ENCODE results near the gene CEMIP2.

DNA sequence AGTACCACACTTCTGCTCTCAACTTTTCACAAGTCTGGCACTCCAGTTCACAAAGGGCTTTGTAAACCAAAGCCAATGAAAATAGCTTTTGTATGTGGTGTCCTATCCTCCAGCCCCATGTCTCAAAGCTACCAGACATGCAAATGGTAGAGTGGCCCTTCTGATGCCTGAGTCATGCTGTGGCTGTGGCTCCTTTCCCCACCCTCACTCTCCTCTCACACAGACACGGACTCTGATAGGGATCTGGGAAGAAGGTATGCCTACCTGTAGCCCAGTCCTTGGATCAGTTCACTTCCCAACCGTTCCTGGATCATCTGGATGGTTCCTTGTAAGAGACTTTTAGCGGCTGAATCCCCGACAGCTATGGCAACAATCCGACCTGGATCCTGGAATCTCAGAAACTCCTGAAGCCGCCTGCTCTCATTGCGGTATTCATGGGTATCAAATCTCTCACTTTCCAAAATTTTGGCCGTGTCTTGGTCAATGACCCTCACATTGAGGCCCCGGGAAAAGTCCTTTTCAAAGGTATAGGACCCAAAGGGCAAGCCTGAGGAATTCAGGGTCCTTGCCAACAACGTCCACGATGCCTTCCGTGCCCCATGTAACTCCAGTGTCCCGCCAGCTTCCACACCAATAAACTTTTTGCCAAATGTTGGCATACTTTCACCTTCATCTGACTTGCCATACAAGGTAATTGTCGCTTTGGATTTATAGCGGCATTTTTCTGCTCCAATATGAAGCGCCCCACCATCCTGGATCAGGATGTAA is 23.4 kb downstream of the CEMIP2 start:
- TF ChIP-seq, protein P1, sequence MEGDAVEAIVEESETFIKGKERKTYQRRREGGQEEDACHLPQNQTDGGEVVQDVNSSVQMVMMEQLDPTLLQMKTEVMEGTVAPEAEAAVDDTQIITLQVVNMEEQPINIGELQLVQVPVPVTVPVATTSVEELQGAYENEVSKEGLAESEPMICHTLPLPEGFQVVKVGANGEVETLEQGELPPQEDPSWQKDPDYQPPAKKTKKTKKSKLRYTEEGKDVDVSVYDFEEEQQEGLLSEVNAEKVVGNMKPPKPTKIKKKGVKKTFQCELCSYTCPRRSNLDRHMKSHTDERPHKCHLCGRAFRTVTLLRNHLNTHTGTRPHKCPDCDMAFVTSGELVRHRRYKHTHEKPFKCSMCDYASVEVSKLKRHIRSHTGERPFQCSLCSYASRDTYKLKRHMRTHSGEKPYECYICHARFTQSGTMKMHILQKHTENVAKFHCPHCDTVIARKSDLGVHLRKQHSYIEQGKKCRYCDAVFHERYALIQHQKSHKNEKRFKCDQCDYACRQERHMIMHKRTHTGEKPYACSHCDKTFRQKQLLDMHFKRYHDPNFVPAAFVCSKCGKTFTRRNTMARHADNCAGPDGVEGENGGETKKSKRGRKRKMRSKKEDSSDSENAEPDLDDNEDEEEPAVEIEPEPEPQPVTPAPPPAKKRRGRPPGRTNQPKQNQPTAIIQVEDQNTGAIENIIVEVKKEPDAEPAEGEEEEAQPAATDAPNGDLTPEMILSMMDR (IDR thresholded peaks at IDR 0.05; ENCODE audit: insufficient read depth, low read length, poor library complexity, severe bottlenecking): no peak
- no peak for TF ChIP-seq EZH2phosphoT487 (conservative IDR thresholded peaks at IDR 0.05; ENCODE audit: low read length)

Data from SU-DHL-6 (cell line).